HL-60 (cell line): ENCODE results near the gene KCNJ1.

ENCODE experiments used
- CTCF ChIP-seq: IDR thresholded peaks from one replicate; pipeline ENCODE4 v1.5.1; 2011; ENCODE audit warnings: low read length, control low read depth, inconsistent platforms; ENCODE audit not compliant: insufficient read depth
- GABPA ChIP-seq: IDR thresholded peaks from 2 replicates; pipeline ENCODE4 v1.6.1; 2012; ENCODE audit warnings: low read depth
- POLR2AphosphoS5 ChIP-seq: IDR thresholded peaks from 2 replicates; pipeline ENCODE4 v1.6.1; 2012; ENCODE audit warnings: low read depth
- REST ChIP-seq: IDR thresholded peaks from 2 replicates; pipeline ENCODE4 v1.6.1; 2012; ENCODE audit warnings: low read depth; ENCODE audit not compliant: insufficient replicate concordance
- SPI1 ChIP-seq: IDR thresholded peaks from 2 replicates; pipeline ENCODE4 v1.6.1; 2012; ENCODE audit warnings: low read depth, mild to moderate bottlenecking, borderline replicate concordance

- TF ChIP-seq CTCF (no peak), REST (no peak), POLR2AphosphoS5 (no peak), GABPA (no peak), SPI1 (no peak)
Observed at GRCh38 chr11:128882451-128882850, 15.4 kb upstream of the KCNJ1 start.
